Tibial nerve (tissue), 3 donors: ENCODE measurements around the gene CD226.

Experiments
- POLR2A ChIP-seq, 2 donors: fragments of 450-650 bp; IDR thresholded peaks; one replicate each; pipeline ENCODE4 v1.6.1; 2017; ENCODE audit warnings: antibody characterized with exemption in 2 of 2, mild to moderate bottlenecking in 2 of 2, moderate library complexity in 2 of 2
- TF ChIP-seq, protein P1 (sequence below), 5 experiments: fragments of 200-600 bp in 3 of 5; fragments of 450-650 bp in 2 of 5; sonication (generic) in 3 of 5; IDR thresholded peaks; one replicate each; pipeline ENCODE4 v1.5.1; 2016 to 2019; ENCODE audit warnings: antibody characterized with exemption in 5 of 5, mild to moderate bottlenecking in 3 of 5, moderate library complexity in 2 of 5

DNA sequence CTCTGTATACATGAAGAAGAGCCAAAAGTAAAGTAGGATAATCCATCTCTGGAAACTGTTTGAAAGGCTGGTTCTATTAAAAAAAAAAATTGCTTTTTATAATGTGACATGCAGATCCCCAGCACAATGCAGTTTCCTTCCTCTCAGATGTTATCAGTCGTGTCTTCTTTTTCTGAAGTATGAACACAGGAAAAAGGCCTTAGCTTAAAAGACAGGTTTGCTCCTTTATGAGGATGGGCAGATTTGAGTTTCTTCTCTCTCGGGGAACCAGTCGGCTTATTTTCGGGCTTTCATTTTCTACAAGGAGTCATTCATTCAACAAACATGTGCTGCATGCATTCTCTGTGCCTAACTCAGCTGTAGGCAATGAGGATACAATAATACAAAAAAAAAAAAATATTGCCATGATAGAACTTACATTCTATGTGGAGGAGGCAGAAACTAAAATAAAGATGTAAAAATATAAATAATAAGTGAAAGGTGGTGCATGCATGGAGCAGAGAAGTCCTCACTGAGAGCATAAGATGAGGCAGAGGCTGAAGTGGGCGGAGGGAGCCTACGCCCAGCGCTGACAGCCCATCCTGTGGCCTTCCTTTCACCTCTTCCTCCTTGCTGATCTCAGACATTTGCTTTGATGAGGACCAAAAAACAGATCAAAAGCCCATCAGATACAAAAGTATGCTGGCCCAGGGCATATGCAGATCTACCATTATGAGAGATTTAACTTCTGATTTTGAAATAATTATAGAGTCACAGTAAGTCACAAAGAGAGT, at the start of gene CD226:
- no peak for TF ChIP-seq POLR2A (IDR thresholded peaks at IDR 0.05)
- TF ChIP-seq, protein P1, sequence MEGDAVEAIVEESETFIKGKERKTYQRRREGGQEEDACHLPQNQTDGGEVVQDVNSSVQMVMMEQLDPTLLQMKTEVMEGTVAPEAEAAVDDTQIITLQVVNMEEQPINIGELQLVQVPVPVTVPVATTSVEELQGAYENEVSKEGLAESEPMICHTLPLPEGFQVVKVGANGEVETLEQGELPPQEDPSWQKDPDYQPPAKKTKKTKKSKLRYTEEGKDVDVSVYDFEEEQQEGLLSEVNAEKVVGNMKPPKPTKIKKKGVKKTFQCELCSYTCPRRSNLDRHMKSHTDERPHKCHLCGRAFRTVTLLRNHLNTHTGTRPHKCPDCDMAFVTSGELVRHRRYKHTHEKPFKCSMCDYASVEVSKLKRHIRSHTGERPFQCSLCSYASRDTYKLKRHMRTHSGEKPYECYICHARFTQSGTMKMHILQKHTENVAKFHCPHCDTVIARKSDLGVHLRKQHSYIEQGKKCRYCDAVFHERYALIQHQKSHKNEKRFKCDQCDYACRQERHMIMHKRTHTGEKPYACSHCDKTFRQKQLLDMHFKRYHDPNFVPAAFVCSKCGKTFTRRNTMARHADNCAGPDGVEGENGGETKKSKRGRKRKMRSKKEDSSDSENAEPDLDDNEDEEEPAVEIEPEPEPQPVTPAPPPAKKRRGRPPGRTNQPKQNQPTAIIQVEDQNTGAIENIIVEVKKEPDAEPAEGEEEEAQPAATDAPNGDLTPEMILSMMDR (IDR thresholded peaks at IDR 0.05), result no peak
